ENCODE measurements around the gene PP2D1.

GRCh38 chr3:20059929-20060328 is 47.9 kb upstream of the PP2D1 start:
- TF ChIP-seq CTCF (IDR thresholded peaks at IDR 0.05), result no peak
- no peak for TF ChIP-seq SMC3 (IDR thresholded peaks at IDR 0.05; ENCODE audit: low read depth, low read length)
- TF ChIP-seq EP300 (IDR thresholded peaks at IDR 0.05; ENCODE audit: borderline replicate concordance in 1 of 2, low read depth in 1 of 2, low read length in 1 of 2), result no peak
- no peak for TF ChIP-seq TEAD4 (IDR thresholded peaks at IDR 0.05; ENCODE audit: borderline replicate concordance, insufficient read depth)
